GM12801 (cell line): Measurements from ENCODE around the gene SLC30A2.

Experiments
- TF ChIP-seq, protein P1 (sequence below): IDR thresholded peaks from one replicate; pipeline ENCODE4 v1.5.1; 2011; ENCODE audit warnings: control low read depth; ENCODE audit not compliant: insufficient read length; ENCODE audit errors: extremely low read depth

SLC30A2 gene

GRCh38 chr1:25997828-25998761, 47.8 kb downstream of the SLC30A2 start, which contains the start of gene PAFAH2:
Gene PAFAH2 (minus strand): TSS chr1:25998063. CDS start chr1:25990816, 7,247 bp downstream.
- TF ChIP-seq, protein P1, sequence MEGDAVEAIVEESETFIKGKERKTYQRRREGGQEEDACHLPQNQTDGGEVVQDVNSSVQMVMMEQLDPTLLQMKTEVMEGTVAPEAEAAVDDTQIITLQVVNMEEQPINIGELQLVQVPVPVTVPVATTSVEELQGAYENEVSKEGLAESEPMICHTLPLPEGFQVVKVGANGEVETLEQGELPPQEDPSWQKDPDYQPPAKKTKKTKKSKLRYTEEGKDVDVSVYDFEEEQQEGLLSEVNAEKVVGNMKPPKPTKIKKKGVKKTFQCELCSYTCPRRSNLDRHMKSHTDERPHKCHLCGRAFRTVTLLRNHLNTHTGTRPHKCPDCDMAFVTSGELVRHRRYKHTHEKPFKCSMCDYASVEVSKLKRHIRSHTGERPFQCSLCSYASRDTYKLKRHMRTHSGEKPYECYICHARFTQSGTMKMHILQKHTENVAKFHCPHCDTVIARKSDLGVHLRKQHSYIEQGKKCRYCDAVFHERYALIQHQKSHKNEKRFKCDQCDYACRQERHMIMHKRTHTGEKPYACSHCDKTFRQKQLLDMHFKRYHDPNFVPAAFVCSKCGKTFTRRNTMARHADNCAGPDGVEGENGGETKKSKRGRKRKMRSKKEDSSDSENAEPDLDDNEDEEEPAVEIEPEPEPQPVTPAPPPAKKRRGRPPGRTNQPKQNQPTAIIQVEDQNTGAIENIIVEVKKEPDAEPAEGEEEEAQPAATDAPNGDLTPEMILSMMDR, result peak; percentile 69

DNA sequence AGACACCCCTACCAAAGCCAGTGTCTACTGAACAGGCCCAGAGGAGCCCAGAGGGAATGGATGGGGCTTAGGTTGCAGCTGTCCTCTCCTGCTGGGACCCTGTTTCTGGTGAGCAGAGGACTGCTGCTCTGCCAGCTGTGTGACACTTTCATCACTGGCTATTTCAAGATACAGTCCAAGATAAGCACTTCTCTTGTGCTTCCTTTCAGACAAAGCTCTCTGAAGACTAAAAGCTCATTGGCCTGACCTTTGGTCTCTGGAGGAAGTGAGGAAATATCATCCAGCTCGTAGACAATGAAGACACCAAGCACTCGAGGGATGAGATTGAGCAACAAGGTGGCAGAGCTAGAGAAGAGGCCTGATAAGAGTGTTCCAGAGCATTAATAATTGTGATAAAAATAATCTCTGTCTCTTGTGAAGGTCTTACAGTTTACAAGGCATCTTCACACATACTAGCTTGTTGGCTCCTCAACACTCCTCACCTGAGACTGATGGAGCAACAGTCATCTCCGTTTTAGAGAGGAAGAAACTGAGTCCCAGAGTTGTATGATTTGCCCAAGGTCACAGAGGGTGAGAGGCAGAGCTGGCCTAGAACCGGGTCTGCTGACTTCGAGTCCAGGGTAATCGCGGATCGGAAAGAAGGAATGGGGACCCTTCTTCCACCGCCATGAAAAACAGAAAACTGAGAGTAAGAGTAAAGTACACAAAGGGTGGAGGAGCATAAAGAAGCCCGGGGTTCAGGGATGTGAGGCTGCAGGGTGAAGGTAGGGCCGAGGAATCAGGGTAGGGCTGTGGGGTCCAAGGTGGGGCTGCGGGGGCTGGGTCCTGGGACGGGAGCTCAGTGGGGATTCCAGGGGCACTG, 48.7 kb downstream of the SLC30A2 start:
- TF ChIP-seq, protein P1, result no peak

GRCh38 chr1:25994402-25995150, 51.3 kb downstream of the SLC30A2 start:
- TF ChIP-seq, protein P1, result no peak

DNA sequence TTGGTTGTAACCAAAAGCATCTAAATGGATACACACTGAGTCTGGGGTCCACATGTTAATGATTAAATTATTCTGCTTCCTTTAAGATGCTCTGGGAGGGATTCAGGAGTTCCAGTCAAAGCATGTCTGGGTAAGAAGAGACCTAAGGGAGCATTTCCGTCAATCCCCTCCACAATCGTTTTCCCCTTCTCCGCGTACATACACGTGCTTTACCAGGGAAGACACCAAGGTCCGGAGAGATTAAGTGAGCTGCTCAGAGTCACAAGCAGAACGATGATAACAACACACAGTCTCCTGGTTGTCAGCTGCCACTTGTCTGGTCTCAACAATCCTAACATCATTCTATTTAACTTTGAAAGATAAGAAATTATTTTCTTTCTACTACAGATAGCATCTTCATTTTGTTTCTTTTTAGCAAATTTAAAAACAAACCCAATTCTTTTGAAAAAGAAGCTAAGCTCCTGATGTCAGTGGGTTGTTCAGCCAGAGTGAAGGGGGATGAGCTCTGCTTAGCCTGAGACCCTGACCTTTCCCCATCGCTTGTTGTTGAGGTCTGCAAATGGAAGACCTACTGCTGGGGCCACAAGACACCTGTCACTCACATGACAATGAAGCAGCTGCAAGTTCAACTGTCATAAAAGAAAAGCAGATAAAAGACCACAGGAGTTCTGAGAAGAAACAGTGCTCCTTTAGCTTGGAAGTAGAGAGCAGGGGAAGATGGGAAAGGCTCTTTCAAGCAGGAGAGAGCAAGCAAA, 52.5 kb downstream of the SLC30A2 start:
- TF ChIP-seq, protein P1, result no peak

DNA sequence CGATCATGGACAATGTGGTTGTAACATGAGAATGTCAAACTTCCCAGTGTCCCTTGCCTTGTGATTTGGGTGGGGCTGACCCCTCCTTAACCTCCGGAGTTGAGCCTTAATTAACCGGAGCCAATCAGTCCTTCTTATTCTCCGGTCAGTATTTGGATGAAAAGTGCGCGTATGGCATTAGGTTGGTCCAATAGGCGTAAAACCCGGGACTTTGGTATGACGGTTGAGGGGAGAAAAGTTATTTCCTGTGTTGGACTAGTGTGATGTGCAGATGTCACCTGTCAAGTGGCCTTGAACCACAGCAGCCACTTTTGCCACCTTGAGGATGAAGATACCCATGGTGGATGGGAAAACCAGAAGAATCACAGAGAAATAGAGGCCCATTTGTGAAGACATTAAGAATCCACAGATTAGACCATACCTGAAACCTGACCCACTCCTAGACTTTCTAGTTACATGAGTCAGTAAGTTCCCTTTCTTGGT, 53.2 kb downstream of the SLC30A2 start:
- TF ChIP-seq, protein P1, result no peak

DNA sequence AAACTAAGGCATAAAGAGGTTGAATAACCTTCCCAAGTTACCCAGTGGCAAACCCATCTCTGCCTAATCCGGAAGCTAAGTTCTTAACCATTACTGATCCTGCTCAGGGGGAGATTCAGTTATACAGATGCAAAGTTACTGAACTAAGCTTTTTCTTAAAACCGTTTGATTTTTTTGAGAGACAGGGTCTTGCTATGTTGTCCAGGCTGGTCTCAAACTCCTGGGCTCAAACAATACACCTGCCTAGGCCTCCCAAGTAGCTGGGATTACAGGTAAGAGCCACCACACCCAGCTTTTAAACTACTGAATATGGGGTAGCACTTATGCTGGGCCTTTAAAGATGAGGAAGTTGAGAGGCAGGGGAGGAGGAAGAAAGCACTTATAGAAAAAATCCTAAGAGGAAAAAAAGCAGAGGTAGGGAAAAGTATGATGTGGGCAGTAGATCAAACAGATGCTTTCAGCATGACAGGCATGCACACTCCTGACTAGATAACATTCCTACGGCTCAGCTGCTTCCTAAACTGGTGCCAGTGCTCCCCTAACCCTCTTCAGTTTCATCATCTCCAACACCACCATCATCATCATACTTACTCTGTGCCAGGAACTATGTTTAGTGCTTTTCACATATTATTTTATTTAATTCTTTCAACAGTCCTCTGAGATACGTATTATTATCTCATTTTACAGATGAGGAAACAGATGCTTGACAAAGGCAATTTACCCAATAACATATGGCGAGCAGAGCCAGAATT, 53.8 kb downstream of the SLC30A2 start:
- TF ChIP-seq, protein P1, result no peak
